Stimulated activated CD4-positive, alpha-beta T cell treated with anti-CD3 and anti-CD28 coated beads, Interleukin-15, amount 100 ng/mL, for 48 hours (primary cell): ENCODE results near the gene UCK2.

Experiments
- DNase-seq, 2 donors: peaks; one replicate each; pipeline ENCODE4 v3.0.0-alpha.2; 2020; ENCODE audit warnings: low read depth in 2 of 2

UCK2 gene

GRCh38 chr1:165900576-165901380, 73.4 kb downstream of the UCK2 start:
- no peak for DNase-seq

- DNase-seq: no peak
Observed at GRCh38 chr1:165902565-165902964, 75.2 kb downstream of the UCK2 start.

GRCh38 chr1:165903672-165904071, 76.3 kb downstream of the UCK2 start:
- DNase-seq: no peak

- DNase-seq: no peak
Observed at GRCh38 chr1:165904948-165905347, 77.5 kb downstream of the UCK2 start.

- DNase-seq: no peak
Observed at GRCh38 chr1:165905853-165906252, 78.4 kb downstream of the UCK2 start.

- no peak for DNase-seq
Observed at GRCh38 chr1:165907256-165907857, 79.9 kb downstream of the UCK2 start.

- DNase-seq: no peak
Observed at GRCh38 chr1:165910764-165911421, 83.5 kb downstream of the UCK2 start.

- DNase-seq: no peak
Observed at GRCh38 chr1:165911609-165912281, 84.3 kb downstream of the UCK2 start.

- no peak for DNase-seq
Observed at GRCh38 chr1:165912638-165913037, 85.2 kb downstream of the UCK2 start.

- peak in 1 of 2 donors; percentile 53 for DNase-seq
Observed at GRCh38 chr1:165914136-165914798, 86.9 kb downstream of the UCK2 start.

- DNase-seq: no peak
Observed at GRCh38 chr1:165915480-165915879, 88.1 kb downstream of the UCK2 start.

GRCh38 chr1:165915932-165916348, 88.5 kb downstream of the UCK2 start:
- DNase-seq: no peak

- DNase-seq: no peak
Observed at GRCh38 chr1:165917166-165917565, 89.8 kb downstream of the UCK2 start.

- DNase-seq: no peak
Observed at GRCh38 chr1:165924117-165924516, 96.7 kb downstream of the UCK2 start.

GRCh38 chr1:165925498-165926079, 98.2 kb downstream of the UCK2 start:
- DNase-seq: no peak

GRCh38 chr1:165927169-165927568, 99.8 kb downstream of the UCK2 start:
- no peak for DNase-seq

GRCh38 chr1:165928075-165928731, 100.8 kb downstream of the UCK2 start:
- peak; percentile 24 to 48 for DNase-seq

- no peak for DNase-seq
Observed at GRCh38 chr1:165930961-165931360, 103.5 kb downstream of the UCK2 start.

- DNase-seq: no peak
Observed at GRCh38 chr1:165933446-165934170, 106.2 kb downstream of the UCK2 start.

- DNase-seq: no peak
Observed at GRCh38 chr1:165936542-165936941, 109.1 kb downstream of the UCK2 start.
